PFSK-1 (cell line): Measurements from ENCODE around the gene DENND6B.

Experiments
- FOXP2 ChIP-seq: optimal IDR thresholded peaks from 2 replicates; pipeline ENCODE3; 2011; ENCODE audit warnings: borderline replicate concordance, control low read depth, inconsistent platforms; ENCODE audit not compliant: insufficient read depth; ENCODE audit errors: extremely low read length, extremely low read depth
- POLR2AphosphoS5 ChIP-seq: IDR thresholded peaks from 2 replicates; pipeline ENCODE4 v1.6.1; 2012; ENCODE audit warnings: low read depth, mild to moderate bottlenecking, control low read depth, low read length, moderate library complexity
- SIN3A ChIP-seq: IDR thresholded peaks from 2 replicates; pipeline ENCODE4 v1.6.1; 2012; ENCODE audit warnings: mild to moderate bottlenecking, low read length, moderate library complexity, borderline replicate concordance; ENCODE audit not compliant: insufficient read depth
- TF ChIP-seq, protein P1 (sequence below), 2 experiments: IDR thresholded peaks; 2 replicates each; pipeline versions ENCODE4 v1.6.1 to v1.8.0; 2011 to 2012; ENCODE audit warnings: low read depth in 2 of 2, low read length in 2 of 2, control low read depth in 1 of 2, inconsistent platforms in 1 of 2, mild to moderate bottlenecking in 1 of 2, moderate library complexity in 1 of 2; ENCODE audit not compliant: insufficient read depth in 1 of 2

GRCh38 chr22:50363166-50363802 lies 36.5 kb upstream of the DENND6B start:
- no peak for TF ChIP-seq SIN3A
- TF ChIP-seq FOXP2, result no peak
- no peak for TF ChIP-seq POLR2AphosphoS5
- TF ChIP-seq, protein P1, sequence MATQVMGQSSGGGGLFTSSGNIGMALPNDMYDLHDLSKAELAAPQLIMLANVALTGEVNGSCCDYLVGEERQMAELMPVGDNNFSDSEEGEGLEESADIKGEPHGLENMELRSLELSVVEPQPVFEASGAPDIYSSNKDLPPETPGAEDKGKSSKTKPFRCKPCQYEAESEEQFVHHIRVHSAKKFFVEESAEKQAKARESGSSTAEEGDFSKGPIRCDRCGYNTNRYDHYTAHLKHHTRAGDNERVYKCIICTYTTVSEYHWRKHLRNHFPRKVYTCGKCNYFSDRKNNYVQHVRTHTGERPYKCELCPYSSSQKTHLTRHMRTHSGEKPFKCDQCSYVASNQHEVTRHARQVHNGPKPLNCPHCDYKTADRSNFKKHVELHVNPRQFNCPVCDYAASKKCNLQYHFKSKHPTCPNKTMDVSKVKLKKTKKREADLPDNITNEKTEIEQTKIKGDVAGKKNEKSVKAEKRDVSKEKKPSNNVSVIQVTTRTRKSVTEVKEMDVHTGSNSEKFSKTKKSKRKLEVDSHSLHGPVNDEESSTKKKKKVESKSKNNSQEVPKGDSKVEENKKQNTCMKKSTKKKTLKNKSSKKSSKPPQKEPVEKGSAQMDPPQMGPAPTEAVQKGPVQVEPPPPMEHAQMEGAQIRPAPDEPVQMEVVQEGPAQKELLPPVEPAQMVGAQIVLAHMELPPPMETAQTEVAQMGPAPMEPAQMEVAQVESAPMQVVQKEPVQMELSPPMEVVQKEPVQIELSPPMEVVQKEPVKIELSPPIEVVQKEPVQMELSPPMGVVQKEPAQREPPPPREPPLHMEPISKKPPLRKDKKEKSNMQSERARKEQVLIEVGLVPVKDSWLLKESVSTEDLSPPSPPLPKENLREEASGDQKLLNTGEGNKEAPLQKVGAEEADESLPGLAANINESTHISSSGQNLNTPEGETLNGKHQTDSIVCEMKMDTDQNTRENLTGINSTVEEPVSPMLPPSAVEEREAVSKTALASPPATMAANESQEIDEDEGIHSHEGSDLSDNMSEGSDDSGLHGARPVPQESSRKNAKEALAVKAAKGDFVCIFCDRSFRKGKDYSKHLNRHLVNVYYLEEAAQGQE (IDR thresholded peaks at IDR 0.05; ENCODE audit: insufficient read depth in 1 of 2, low read depth in 2 of 2, low read length in 2 of 2), result no peak
